Heart left ventricle (tissue), 16 donors: ENCODE data around the gene HTR6. TPM values are rescaled to one million over a fixed set of nuclear protein-coding genes. Genes with fewer than 3 reads are reported as not detected.

ENCODE experiments used
- ATAC-seq, 4 donors: fragments of 200-7000 bp; cut with Tn5 transposase; one replicate each; pipeline ENCODE4 v1.9.1; 2020 to 2022; ENCODE audit warnings: moderate library complexity in 4 of 4, mild to moderate bottlenecking in 3 of 4, moderate number of reproducible peaks in 1 of 4
- DNase-seq, 5 donors: peaks; one replicate each; pipeline ENCODE4 v3.0.0-alpha.2; 2020
- H3K27ac ChIP-seq, 12 donors: fragments of 200-600 bp; sonication (generic) in 4 of 12; one replicate each; pipeline versions ENCODE4 v1.5.0 to v1.8.0; 2016 to 2022; ENCODE audit warnings: mild to moderate bottlenecking in 2 of 12
- H3K27me3 ChIP-seq, 9 donors: fragments of 200-600 bp; sonication (generic) in 2 of 9; one replicate each; pipeline versions ENCODE4 v1.5.1 to v1.8.0; 2016 to 2022; ENCODE audit warnings: mild to moderate bottlenecking in 3 of 9
- H3K36me3 ChIP-seq, 9 donors: fragments of 200-600 bp; sonication (generic) in 2 of 9; one replicate each; pipeline versions ENCODE4 v1.5.0 to v1.8.0; 2018 to 2022; ENCODE audit warnings: mild to moderate bottlenecking in 2 of 9
- H3K4me1 ChIP-seq, 12 donors: fragments of 200-600 bp; sonication (generic) in 4 of 12; one replicate each; pipeline versions ENCODE4 v1.5.0 to v1.8.0; 2016 to 2022; ENCODE audit warnings: mild to moderate bottlenecking in 3 of 12
- H3K4me3 ChIP-seq, 12 donors: fragments of 200-600 bp; sonication (generic) in 4 of 12; one replicate each; pipeline versions ENCODE4 v1.5.0 to v1.8.0; 2017 to 2022; ENCODE audit warnings: mild to moderate bottlenecking in 9 of 12, moderate library complexity in 4 of 12
- H3K9me3 ChIP-seq, 12 donors: fragments of 200-600 bp; sonication (generic) in 4 of 12; one replicate each; pipeline versions ENCODE4 v1.5.0 to v1.8.0; 2016 to 2022; ENCODE audit warnings: mild to moderate bottlenecking in 1 of 12
- CTCF ChIP-seq, 12 donors: fragments of 200-600 bp; sonication (generic) in 4 of 12; IDR thresholded peaks; one replicate each; pipeline versions ENCODE4 v1.5.0 to v1.8.0; 2018 to 2022; ENCODE audit warnings: antibody characterized with exemption in 12 of 12, mild to moderate bottlenecking in 5 of 12
- POLR2A ChIP-seq, 2 donors: fragments of 450-650 bp; IDR thresholded peaks; one replicate each; pipeline ENCODE4 v1.6.1; 2017; ENCODE audit warnings: antibody characterized with exemption in 2 of 2, mild to moderate bottlenecking in 2 of 2, moderate library complexity in 2 of 2
- WGBS, 4 donors: extraction: QIAGEN DNeasy Blood & Tissue Kit in 2 of 4; methylation state at CpG; one replicate each; pipeline versions ENCODE4 v1.1.5 to v1.1.7; 2013 to 2018; 5-methylcytosine and 5-hydroxymethylcytosine counted together
- intact Hi-C, 10 donors: fragments of 100-400 bp; cut with DNase I; formaldehyde crosslinking; loops; one replicate each; pipeline versions ENCODE4 v1.11.1 to v1.14.2; 2022
- polyA plus RNA-seq, 2 donors: library from polyadenylated mRNA; stranded (reverse); fragments of 200-250 nt; gene quantifications; one replicate each; pipeline ENCODE4 v1.2.3, GENCODE V29; 2013
- total RNA-seq, 9 donors: library from RNA; depleted of rRNA in 2 of 9; stranded (reverse); fragments of >200 nt in 2 of 9; fragmentation: NEBNext Ultra II Directional in 3 of 9; extraction: Animal tissue kit (Norgen Biotek cat#: 25700) in 3 of 9; gene quantifications; one replicate each; pipeline versions ENCODE4 v1.1.0 to v1.2.4, GENCODE V29; 2016 to 2023
- donor health status: ischemic (EF 13 %, LVEDD 7.1; RV severe dilation, severe dysfunction).
- donor health status: healthy with polysubstance abuse.
- donor health status: DM: no; HTN: yes; CAD: no.
- donor health status: DM: no; HTN: no; CAD: no.
- donor health status: ischemic (EF 25% LVEDD 6.9; RV normal size, moderate dysfunction).
- donor health status: ischemic (EF 25% LVEDD 5.7; RV mildly dilated, moderate dysfunction).
- donor health status: healthy.
- donor health status: DM: yes; HTN: yes; CAD: no.
- donor health status: ischemic (EF 35%, LVEDD 5.7; RV mildly dilated, moderate dysfunction).
- donor health status: nonischemic (EF 11% LVEDD 7.7; RV severe dilation, severe dysfunction).
- donor health status: DM: yes; HTN: yes; CAD: no.
- donor health status: PGD.
- donor health status: ischemic (EF 29% LVEDD 5.4; RV normal size, mild dysfunction).
- donor health status: nonischemic (EF 23%, LVEDD 6.1; RV moderate dilation, normal function).

The HTR6 gene
- total and polyA plus RNA-seq, 11 donors: not detected

GRCh38 chr1:19655718-19656080, 9.0 kb upstream of the HTR6 start:
- Histone ChIP-seq H3K4me1 (peaks cover 0 to 40% (median 24%) of the 10 kb centered on the region in 12 donors), H3K4me3 (no peak overlapping the region), H3K27ac (no peak overlapping the region), H3K27me3 (no peaks in the 10 kb centered on the region), H3K9me3 (no peaks in the 10 kb centered on the region), H3K36me3 (peaks cover 0 to 34% (median 12%) of the 10 kb centered on the region in 9 donors)
- 83 to 86% (median 85%) methylated on average over 8 of the region's 8 CpGs for WGBS, 4 donors
- ATAC-seq: no peak
- peak in 1 of 5 donors; percentile 38 for DNase-seq
- intact Hi-C loops: loop anchor here in 8 of 10 donors (2.0 to 10.0 kb wide), 6 partner anchors 311 to 441 kb away; partner anchors contain the start of genes EMC1 (in 5 of the 8), MRTO4 (in 5 of the 8) and UBR4 (in 1 of the 8)
- TF ChIP-seq POLR2A (IDR thresholded peaks at IDR 0.05) (no peak), CTCF (IDR thresholded peaks at IDR 0.05) (no peak)

GRCh38 chr1:19656134-19656779, 8.4 kb upstream of the HTR6 start:
- Histone ChIP-seq H3K4me3 (no peak overlapping the region), H3K27me3 (no peaks in the 10 kb centered on the region), H3K9me3 (no peaks in the 10 kb centered on the region), H3K36me3 (peaks cover 0 to 34% (median 12%) of the 10 kb centered on the region in 9 donors), H3K27ac (no peak overlapping the region), H3K4me1 (peaks cover 0 to 34% (median 19%) of the 10 kb centered on the region in 12 donors)
- peak in 1 of 5 donors; percentile 40 for DNase-seq
- ATAC-seq: no peak
- WGBS, 4 donors: 89 to 95% (median 91%) methylated on average over 9 of the region's 9 CpGs
- TF ChIP-seq POLR2A (IDR thresholded peaks at IDR 0.05) (no peak), CTCF (IDR thresholded peaks at IDR 0.05) (no peak)
- intact Hi-C loops: loop anchor here in 7 of 10 donors (5.0 to 10.0 kb wide), 5 partner anchors 314 to 441 kb away; partner anchors contain the start of genes EMC1 (in 5 of the 7), MRTO4 (in 5 of the 7) and UBR4 (in 1 of the 7)

- whole genome bisulfite sequencing, 4 donors: 66 to 88% (median 85%) methylated on average over 3 to 15 of the region's 15 CpGs
- Histone ChIP-seq H3K27me3 (peaks cover 0 to under 1% (median 0%) of the 10 kb centered on the region in 9 donors), H3K36me3 (peaks cover 0 to 34% (median 12%) of the 10 kb centered on the region in 9 donors), H3K9me3 (no peaks in the 10 kb centered on the region), H3K4me1 (peaks cover 0 to 27% (median 16%) of the 10 kb centered on the region in 12 donors), H3K27ac (no peak overlapping the region), H3K4me3 (no peak overlapping the region)
- intact Hi-C loops: loop anchor here in 7 of 10 donors (5.0 to 10.0 kb wide), 5 partner anchors 315 to 442 kb away; partner anchors contain the start of genes EMC1 (in 5 of the 7), MRTO4 (in 5 of the 7) and UBR4 (in 1 of the 7)
- no peak for ATAC-seq
- DNase-seq: peak in 1 of 5 donors; percentile 57
- TF ChIP-seq POLR2A (IDR thresholded peaks at IDR 0.05) (no peak), CTCF (IDR thresholded peaks at IDR 0.05) (no peak)
These were observed 7.8 kb upstream of the HTR6 start for GRCh38 chr1:19656780-19657466.

GRCh38 chr1:19657511-19657910, 7.2 kb upstream of the HTR6 start:
- Histone ChIP-seq H3K36me3 (peaks cover 0 to 34% (median 12%) of the 10 kb centered on the region in 9 donors), H3K4me1 (peaks cover 0 to 22% (median 11%) of the 10 kb centered on the region in 12 donors), H3K9me3 (no peaks in the 10 kb centered on the region), H3K27me3 (peaks cover 0 to 6% (median 0%) of the 10 kb centered on the region in 9 donors), H3K4me3 (no peak overlapping the region), H3K27ac (no peak overlapping the region)
- intact Hi-C loops: loop anchor here in 7 of 10 donors (5.0 to 10.0 kb wide), 5 partner anchors 315 to 443 kb away; partner anchors contain the start of genes EMC1 (in 5 of the 7), MRTO4 (in 5 of the 7) and UBR4 (in 1 of the 7)
- peak in 1 of 5 donors; percentile 37 for DNase-seq
- no peak for ATAC-seq
- 90 to 94% (median 92%) methylated on average over 9 to 10 of the region's 10 CpGs for WGBS, 4 donors
- no peak for TF ChIP-seq POLR2A (IDR thresholded peaks at IDR 0.05)
- TF ChIP-seq CTCF (IDR thresholded peaks at IDR 0.05): no peak
